GM21515 (cell line): ENCODE measurements around the gene TACR2.

ENCODE experiments used
- ATAC-seq: cut with Tn5 transposase; IDR thresholded peaks from one replicate; pipeline ENCODE4 v1.9.1; 2021; ENCODE audit not compliant: unreplicated experiment

Gene TACR2

GRCh38 chr10:69376662-69377061, 40.1 kb downstream of the TACR2 start:
- no peak for ATAC-seq

GRCh38 chr10:69375307-69376151, 41.2 kb downstream of the TACR2 start:
- ATAC-seq, result no peak

- no peak for ATAC-seq
Measured at GRCh38 chr10:69374931-69375306, 41.8 kb downstream of the TACR2 start.

GRCh38 chr10:69374242-69374641, 42.5 kb downstream of the TACR2 start:
- no peak for ATAC-seq

- ATAC-seq, result no peak
Measured at GRCh38 chr10:69372126-69372980, 44.4 kb downstream of the TACR2 start.

GRCh38 chr10:69367469-69367868, 49.2 kb downstream of the TACR2 start:
- no peak for ATAC-seq

GRCh38 chr10:69366738-69367137, 50.0 kb downstream of the TACR2 start:
- ATAC-seq, result no peak

GRCh38 chr10:69364232-69364940, 52.3 kb downstream of the TACR2 start:
- no peak for ATAC-seq

- ATAC-seq, result no peak
Measured at GRCh38 chr10:69363666-69364065, 53.1 kb downstream of the TACR2 start.

- ATAC-seq, result no peak
Measured at GRCh38 chr10:69362471-69362954, 54.2 kb downstream of the TACR2 start.

- no peak for ATAC-seq
Measured at GRCh38 chr10:69361303-69361614, 55.5 kb downstream of the TACR2 start.

- no peak for ATAC-seq
Measured at GRCh38 chr10:69360485-69361302, 56.0 kb downstream of the TACR2 start.

- no peak for ATAC-seq
Measured at GRCh38 chr10:69359594-69359993, 57.1 kb downstream of the TACR2 start.

- no peak for ATAC-seq
Measured at GRCh38 chr10:69359148-69359547, 57.6 kb downstream of the TACR2 start.

GRCh38 chr10:69358148-69358795, 58.4 kb downstream of the TACR2 start:
- ATAC-seq, result no peak

GRCh38 chr10:69356187-69356586, 60.5 kb downstream of the TACR2 start:
- ATAC-seq, result no peak

- no peak for ATAC-seq
Measured at GRCh38 chr10:69353977-69354635, 62.6 kb downstream of the TACR2 start.
